NOMO-1 (cell line): Measurements from ENCODE around the gene STRBP.
A peak's percentile ranks its signal among the peaks of the same experiment; 100 is the strongest.

Experiments used
- DNase-seq, 2 experiments: peaks; one replicate each; lab custom pipeline; 2025; ENCODE audit not compliant: unreplicated experiment in 2 of 2; lab: John Stamatoyannopoulos, UW

STRBP gene

GRCh38 chr9:123105490-123105889, 162.9 kb downstream of the STRBP start:
- no peak for DNase-seq

GRCh38 chr9:123104807-123105206, 163.6 kb downstream of the STRBP start:
- DNase-seq, result no peak

GRCh38 chr9:123102375-123103113, 165.8 kb downstream of the STRBP start:
- DNase-seq, result no peak

- DNase-seq, result no peak
These were observed 168.8 kb downstream of the STRBP start for GRCh38 chr9:123099548-123099947.

GRCh38 chr9:123099042-123099441, 169.3 kb downstream of the STRBP start:
- no peak for DNase-seq

GRCh38 chr9:123098096-123098459, 170.3 kb downstream of the STRBP start:
- DNase-seq, result no peak

GRCh38 chr9:123097430-123098095, 170.8 kb downstream of the STRBP start:
- no peak for DNase-seq

GRCh38 chr9:123096987-123097386, 171.4 kb downstream of the STRBP start:
- no peak for DNase-seq

GRCh38 chr9:123093141-123093540, 175.2 kb downstream of the STRBP start:
- DNase-seq, result no peak

GRCh38 chr9:123091459-123091858, 176.9 kb downstream of the STRBP start:
- no peak for DNase-seq

GRCh38 chr9:123090956-123091355, 177.4 kb downstream of the STRBP start:
- DNase-seq, result no peak

- no peak for DNase-seq
These were observed 178.0 kb downstream of the STRBP start for GRCh38 chr9:123090198-123090896.

- no peak for DNase-seq
These were observed 178.6 kb downstream of the STRBP start for GRCh38 chr9:123089790-123090189.

GRCh38 chr9:123089040-123089439, 179.3 kb downstream of the STRBP start:
- DNase-seq, result no peak

- DNase-seq, result no peak
These were observed 181.0 kb downstream of the STRBP start for GRCh38 chr9:123087359-123087888.

GRCh38 chr9:123085916-123086315, 182.5 kb downstream of the STRBP start:
- DNase-seq, result no peak

- no peak for DNase-seq
These were observed 184.1 kb downstream of the STRBP start for GRCh38 chr9:123084256-123084655.

- DNase-seq, result no peak
These were observed 184.7 kb downstream of the STRBP start for GRCh38 chr9:123083680-123084079.

- DNase-seq, result peak; percentile 5 to 25
These were observed 186.6 kb downstream of the STRBP start for GRCh38 chr9:123081824-123082223.

GRCh38 chr9:123080444-123080843, 187.9 kb downstream of the STRBP start:
- no peak for DNase-seq

- no peak for DNase-seq
These were observed 193.8 kb downstream of the STRBP start for GRCh38 chr9:123074628-123075027.

- no peak for DNase-seq
These were observed 194.4 kb downstream of the STRBP start for GRCh38 chr9:123073991-123074422.
